K562 (cell line): Measurements from ENCODE around the gene METTL18. TPM values are rescaled to one million over a fixed set of nuclear protein-coding genes. Genes with fewer than 3 reads are reported as not detected.

Experiments used
- ATAC-seq: fragments of 200-7000 bp; cut with Tn5 transposase; 3 replicates; pipeline ENCODE4 v1.9.1; 2020; ENCODE audit warnings: moderate library complexity
- BruUV-seq: library from RNA; stranded (reverse); fragments of 400-500 nt; replicated peaks from 2 replicates; lab custom pipeline; 2021; lab: Mats Ljungman, UMichigan
- CTCF ChIA-PET: fragments of 300-600 bp; formaldehyde crosslinking; extraction: SDS; loops from one replicate; lab custom pipeline; 2021; ENCODE audit warnings: low intra/inter-chr PET ratio; lab: Yijun Ruan, JAX
- POLR2A ChIA-PET: fragments of 300-600, 350-650 bp; sonication (Branson Sonifier 250); formaldehyde crosslinking; extraction: SDS; loops from one replicate; lab custom pipeline; 2021; ENCODE audit warnings: antibody characterized with exemption, inconsistent platforms; lab: Yijun Ruan, JAX
- DNase-seq, 4 experiments: peaks; one replicate each; pipeline versions ENCODE4 v3.0.0 to v3.0.0-alpha.2; 2011 to 2018; ENCODE audit warnings: low spot score in 3 of 4, mixed read lengths in 3 of 4; ENCODE audit errors: extremely low read depth in 1 of 4
- FAIRE-seq: peaks from 2 replicates; lab custom pipeline; 2011; peaks lifted over from hg19 to GRCh38; lab: Jason Lieb, UNC
- H2AFZ ChIP-seq: 2 replicates; pipeline ENCODE4 v1.6.0; 2011; ENCODE audit warnings: low read depth, low read length, control low read depth, inconsistent platforms
- H3K27ac ChIP-seq: fragments of 200-600 bp; 3 replicates; pipeline ENCODE4 v1.8.0; 2011; ENCODE audit warnings: low read depth, mild to moderate bottlenecking, control low read depth, inconsistent platforms, low read length, moderate library complexity, mixed read lengths; ENCODE audit errors: extremely low read depth
- H3K27me3 ChIP-seq, 2 experiments: fragments of 300-600 bp in 1 of 2; 2 replicates in 1 of 2; 3 replicates in 1 of 2; pipeline versions ENCODE4 v1.6.0 to v1.8.0; 2011; ENCODE audit warnings: inconsistent platforms in 2 of 2, low read length in 2 of 2, mild to moderate bottlenecking in 1 of 2, mixed read lengths in 1 of 2, moderate library complexity in 1 of 2; ENCODE audit not compliant: control insufficient read depth in 2 of 2, insufficient read depth in 2 of 2
- H3K36me3 ChIP-seq: fragments of 300-600 bp; 3 replicates; pipeline ENCODE4 v1.8.0; 2011; ENCODE audit warnings: mild to moderate bottlenecking, low read length, inconsistent platforms; ENCODE audit not compliant: control insufficient read depth, insufficient read depth
- H3K4me1 ChIP-seq, 2 experiments: fragments of 200-600 bp in 1 of 2; replicated peaks in 1 of 2; 2 replicates in 1 of 2; 3 replicates in 1 of 2; pipeline versions ENCODE4 v1.5.1 to v1.8.0; 2011; ENCODE audit warnings: inconsistent platforms in 2 of 2, low read length in 2 of 2, mild to moderate bottlenecking in 1 of 2, mixed read lengths in 1 of 2, moderate library complexity in 1 of 2; ENCODE audit not compliant: control insufficient read depth in 2 of 2, insufficient read depth in 2 of 2
- H3K4me2 ChIP-seq: 2 replicates; pipeline ENCODE4 v1.6.1; 2011; ENCODE audit warnings: low read length, control low read depth, inconsistent platforms, mixed read lengths; ENCODE audit not compliant: insufficient read depth
- H3K4me3 ChIP-seq: fragments of 200-600 bp; sonication (generic), shearing (Covaris generic); 2 replicates; pipeline ENCODE4 v1.5.1; 2016; ENCODE audit warnings: control low read depth, inconsistent platforms
- H3K79me2 ChIP-seq: fragments of 200-600 bp; 3 replicates; pipeline ENCODE4 v1.8.0; 2011; ENCODE audit warnings: low read length, inconsistent platforms; ENCODE audit not compliant: control insufficient read depth, insufficient read depth
- H3K9ac ChIP-seq, 2 experiments: 2 replicates each; pipeline versions ENCODE4 v1.6.0 to v1.6.1; 2011; ENCODE audit warnings: low read depth in 2 of 2, low read length in 2 of 2, control low read depth in 1 of 2, inconsistent platforms in 1 of 2, mild to moderate bottlenecking in 1 of 2, mixed read lengths in 1 of 2; ENCODE audit not compliant: insufficient read depth in 1 of 2
- H3K9me1 ChIP-seq: one replicate; pipeline ENCODE4 v1.6.0; 2011; ENCODE audit warnings: inconsistent platforms, mild to moderate bottlenecking, low read length, moderate library complexity; ENCODE audit not compliant: control insufficient read depth, insufficient read depth
- H3K9me3 ChIP-seq: replicated peaks from 2 replicates; pipeline ENCODE4 v1.5.1; 2011; ENCODE audit warnings: low read depth, low read length, inconsistent platforms; ENCODE audit not compliant: control insufficient read depth, insufficient read depth
- H4K20me1 ChIP-seq: replicated peaks from 2 replicates; pipeline ENCODE4 v1.6.1; 2011; ENCODE audit warnings: low read length, inconsistent platforms, mixed read lengths; ENCODE audit not compliant: control insufficient read depth, insufficient read depth
- ARNT ChIP-seq, 2 experiments: fragments of 450-650 bp; IDR thresholded peaks; 2 replicates each; pipeline ENCODE4 v1.6.1; 2016; ENCODE audit warnings: mild to moderate bottlenecking in 1 of 2
- ETS2 ChIP-seq: IDR thresholded peaks from 2 replicates; pipeline ENCODE4 v1.6.1; 2016; ENCODE audit warnings: borderline replicate concordance, missing genetic modification characterization, mild to moderate bottlenecking, moderate library complexity, missing compliant biosample characterization; ENCODE audit not compliant: poor library complexity, severe bottlenecking
- SMC3 ChIP-seq: conservative IDR thresholded peaks from 2 replicates; pipeline ENCODE4 v1.6.1; 2011; ENCODE audit warnings: low read depth, low read length, improper control_type of control experiment; ENCODE audit not compliant: insufficient read depth
- STAT5B ChIP-seq: fragments of 250-450 bp; sonication (Bioruptor Pico); IDR thresholded peaks from 2 replicates; pipeline ENCODE4 v1.8.0; 2021; ENCODE audit warnings: mild to moderate bottlenecking, inconsistent platforms
- ZFPM2 ChIP-seq: fragments of 250-450 bp; sonication (Bioruptor Pico); IDR thresholded peaks from 2 replicates; pipeline ENCODE4 v1.5.1; 2022; ENCODE audit warnings: mild to moderate bottlenecking
- WGBS: fragments of 100-300 bp; shearing (Covaris generic); methylation state at CpG from one replicate; pipeline ENCODE4 v1.1.6; 2016; ENCODE audit warnings: low coverage, mixed read lengths; ENCODE audit not compliant: insufficient coverage; ENCODE audit errors: missing lambda C conversion rate; 5-methylcytosine and 5-hydroxymethylcytosine counted together
- in situ Hi-C: fragments of 300-500 bp; cut with MboI; formaldehyde crosslinking; loops from 4 replicates; pipeline ENCODE4 v1.15.0; 2018; ENCODE audit warnings: inconsistent platforms, mixed read lengths
- intact Hi-C: fragments of 100-400 bp; cut with micrococcal nuclease; formaldehyde crosslinking; loops from 2 replicates; pipeline ENCODE4 v1.14.2; 2022
- polyA plus RNA-seq, 8 experiments: library from polyadenylated mRNA; depleted of rRNA in 4 of 8; stranded (reverse) in 5 of 8; unstranded in 3 of 8; fragments of >200 nt; fragmentation: Nextera tagmentation in 2 of 8; fragmentation: Illumina TruSeq in 1 of 8; extraction: Ambion mirVana in 2 of 8; extraction: Trizol in 1 of 8; gene quantifications; 2 replicates each; pipeline versions ENCODE4 v1.2.1 to v1.2.3, GENCODE V29; 2011 to 2014; ENCODE audit warnings: inconsistent platforms in 1 of 8, missing spikeins in 1 of 8
- total RNA-seq, 7 experiments: library from RNA; depleted of rRNA in 6 of 7; stranded (reverse); fragments of >200 nt in 6 of 7; fragmentation: Illumina TruSeq in 2 of 7; extraction: Trizol in 2 of 7; gene quantifications; 2 replicates each; pipeline versions ENCODE4 v1.2.1 to v1.2.3, GENCODE V29; 2011 to 2021; ENCODE audit warnings: low replicate concordance in 1 of 7
- TF ChIP-seq, protein P1 (sequence below): IDR thresholded peaks from 3 replicates; pipeline ENCODE4 v1.6.1; 2011; ENCODE audit warnings: borderline replicate concordance, mild to moderate bottlenecking, moderate library complexity; ENCODE audit not compliant: insufficient read length; ENCODE audit errors: extremely low read depth

Gene METTL18
- total and polyA plus RNA-seq, 9 of the 15 experiments (the other 6 are each of a cell fraction or from before 2014, with no cell fraction given), result 9.5 to 40.2 (median 14.7) TPM

DNA sequence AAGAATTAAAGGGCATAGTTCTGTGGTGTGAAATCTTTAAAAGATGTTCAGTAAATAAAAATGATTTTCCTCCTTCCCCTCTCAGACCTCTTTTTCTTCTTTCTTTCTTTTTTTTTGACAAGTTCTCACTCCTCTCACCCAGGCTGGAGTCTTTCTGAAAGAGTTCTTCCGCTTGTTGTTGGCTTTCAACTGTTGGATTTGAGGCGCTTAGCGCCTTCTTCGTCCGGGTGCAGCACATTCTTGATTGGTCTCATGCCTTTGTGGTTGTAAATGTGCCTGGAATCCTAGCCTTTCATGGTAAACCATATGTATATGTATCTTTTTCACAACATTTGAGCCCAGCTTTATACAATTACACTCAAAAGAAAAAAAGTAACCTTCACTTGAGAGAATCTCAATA is 980 bp upstream of the METTL18 start:
- DNase-seq, result peak in 2 of 4 experiments; percentile 21 to 46
- BruUV-seq, result no TSS peak
- Histone ChIP-seq H3K4me3 (peak overlapping the region; percentile 65), H3K9ac (peak overlapping the region; percentile 92 to 93; a peak in 3 of 4 replicates), H4K20me1 (no peaks in the 10 kb centered on the region), H3K36me3 (peaks cover 41% of the 10 kb centered on the region; the same call in 2 of the 3 replicates), H3K27ac (peak overlapping the region; percentile 85), H2AFZ (peak overlapping the region; percentile 98), H3K9me3 (no peaks in the 10 kb centered on the region), H3K9me1 (no peaks in the 10 kb centered on the region), H3K4me2 (peak overlapping the region; percentile 92), H3K27me3 (no peaks in the 10 kb centered on the region), H3K79me2 (peaks cover 47% of the 10 kb centered on the region), H3K4me1 (peaks cover 0 to 8% of the 10 kb centered on the region in 2 experiments; a peak in 2 of 5 replicates)
- intact Hi-C loops (loop anchor here (1.0 to 5.0 kb wide), 2 partner anchors 98 to 308 kb away; partner anchors contain the start of genes SCYL3 and SLC19A2), in situ Hi-C loops (no loop called here)
- ATAC-seq, result peak; percentile 51
- CTCF ChIA-PET, result no interaction called here
- FAIRE-seq, result no peak
- POLR2A ChIA-PET, result interaction anchor here (0.7 to 1.5 kb wide), 4 partner anchors 74 to 798 kb away, joined by 3 read pairs; no protein-coding TSS in a partner anchor
- WGBS, result 9% methylated on average over 5 of the region's 5 CpGs
- TF ChIP-seq SMC3 (no peak), STAT5B (CRISPR knock-in tag) (no peak), ETS2 (no peak), ARNT (IDR thresholded peaks at IDR 0.05) (no peak), ZFPM2 (CRISPR knock-in tag) (no peak)
- TF ChIP-seq, protein P1, sequence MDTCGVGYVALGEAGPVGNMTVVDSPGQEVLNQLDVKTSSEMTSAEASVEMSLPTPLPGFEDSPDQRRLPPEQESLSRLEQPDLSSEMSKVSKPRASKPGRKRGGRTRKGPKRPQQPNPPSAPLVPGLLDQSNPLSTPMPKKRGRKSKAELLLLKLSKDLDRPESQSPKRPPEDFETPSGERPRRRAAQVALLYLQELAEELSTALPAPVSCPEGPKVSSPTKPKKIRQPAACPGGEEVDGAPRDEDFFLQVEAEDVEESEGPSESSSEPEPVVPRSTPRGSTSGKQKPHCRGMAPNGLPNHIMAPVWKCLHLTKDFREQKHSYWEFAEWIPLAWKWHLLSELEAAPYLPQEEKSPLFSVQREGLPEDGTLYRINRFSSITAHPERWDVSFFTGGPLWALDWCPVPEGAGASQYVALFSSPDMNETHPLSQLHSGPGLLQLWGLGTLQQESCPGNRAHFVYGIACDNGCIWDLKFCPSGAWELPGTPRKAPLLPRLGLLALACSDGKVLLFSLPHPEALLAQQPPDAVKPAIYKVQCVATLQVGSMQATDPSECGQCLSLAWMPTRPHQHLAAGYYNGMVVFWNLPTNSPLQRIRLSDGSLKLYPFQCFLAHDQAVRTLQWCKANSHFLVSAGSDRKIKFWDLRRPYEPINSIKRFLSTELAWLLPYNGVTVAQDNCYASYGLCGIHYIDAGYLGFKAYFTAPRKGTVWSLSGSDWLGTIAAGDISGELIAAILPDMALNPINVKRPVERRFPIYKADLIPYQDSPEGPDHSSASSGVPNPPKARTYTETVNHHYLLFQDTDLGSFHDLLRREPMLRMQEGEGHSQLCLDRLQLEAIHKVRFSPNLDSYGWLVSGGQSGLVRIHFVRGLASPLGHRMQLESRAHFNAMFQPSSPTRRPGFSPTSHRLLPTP, result no peak
